HG03432 (cell line): ENCODE measurements around the gene BCAR1.
"Not testable (repeated sequence)": the region's sequence is repeated elsewhere in the genome, so short reads cannot be mapped to it uniquely, and the experiment has no call there.

Experiments
- ATAC-seq: cut with Tn5 transposase; IDR thresholded peaks from one replicate; pipeline ENCODE4 v1.9.1; 2021; ENCODE audit warnings: mild to moderate bottlenecking, moderate library complexity; ENCODE audit not compliant: unreplicated experiment

Gene BCAR1

DNA sequence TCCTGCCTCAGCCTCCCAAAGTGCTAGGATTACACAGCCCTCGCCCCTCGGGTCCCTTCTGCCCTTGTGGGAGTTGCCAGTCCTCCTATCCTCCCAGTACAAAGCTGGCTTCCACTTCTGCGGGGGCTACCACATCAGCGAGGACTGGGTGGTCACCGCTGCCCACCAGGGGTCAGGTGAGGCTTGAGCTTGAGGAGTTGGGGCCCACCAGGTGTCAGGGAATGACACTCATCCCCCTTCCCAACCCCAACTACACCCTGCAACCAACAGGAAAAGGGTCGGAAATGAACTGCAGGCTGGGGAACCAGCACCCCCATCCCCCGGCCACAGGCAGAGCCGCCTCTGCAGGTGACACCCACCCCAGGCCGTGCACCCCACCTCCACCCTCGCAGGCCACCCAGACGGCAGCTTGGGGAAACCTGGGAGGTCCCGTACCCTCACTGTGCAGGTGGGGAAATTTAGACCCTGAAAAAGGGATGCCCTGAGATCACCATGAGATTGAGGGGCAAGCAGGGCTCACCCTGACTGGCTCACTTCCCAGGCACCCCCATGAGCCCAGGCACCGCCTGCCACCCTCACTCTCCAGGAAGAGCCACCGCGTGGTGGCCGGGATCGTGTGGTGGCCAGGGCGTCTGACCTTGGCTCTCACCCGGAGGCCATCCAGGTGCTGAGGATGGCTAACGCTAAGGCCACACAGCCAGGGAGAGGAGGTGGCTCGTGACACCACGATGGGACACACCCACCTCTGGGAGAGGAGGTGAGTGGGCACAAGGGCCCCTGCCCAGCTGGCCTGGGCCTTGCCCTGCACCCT, 24.7 kb downstream of the BCAR1 start:
- no peak for ATAC-seq

DNA sequence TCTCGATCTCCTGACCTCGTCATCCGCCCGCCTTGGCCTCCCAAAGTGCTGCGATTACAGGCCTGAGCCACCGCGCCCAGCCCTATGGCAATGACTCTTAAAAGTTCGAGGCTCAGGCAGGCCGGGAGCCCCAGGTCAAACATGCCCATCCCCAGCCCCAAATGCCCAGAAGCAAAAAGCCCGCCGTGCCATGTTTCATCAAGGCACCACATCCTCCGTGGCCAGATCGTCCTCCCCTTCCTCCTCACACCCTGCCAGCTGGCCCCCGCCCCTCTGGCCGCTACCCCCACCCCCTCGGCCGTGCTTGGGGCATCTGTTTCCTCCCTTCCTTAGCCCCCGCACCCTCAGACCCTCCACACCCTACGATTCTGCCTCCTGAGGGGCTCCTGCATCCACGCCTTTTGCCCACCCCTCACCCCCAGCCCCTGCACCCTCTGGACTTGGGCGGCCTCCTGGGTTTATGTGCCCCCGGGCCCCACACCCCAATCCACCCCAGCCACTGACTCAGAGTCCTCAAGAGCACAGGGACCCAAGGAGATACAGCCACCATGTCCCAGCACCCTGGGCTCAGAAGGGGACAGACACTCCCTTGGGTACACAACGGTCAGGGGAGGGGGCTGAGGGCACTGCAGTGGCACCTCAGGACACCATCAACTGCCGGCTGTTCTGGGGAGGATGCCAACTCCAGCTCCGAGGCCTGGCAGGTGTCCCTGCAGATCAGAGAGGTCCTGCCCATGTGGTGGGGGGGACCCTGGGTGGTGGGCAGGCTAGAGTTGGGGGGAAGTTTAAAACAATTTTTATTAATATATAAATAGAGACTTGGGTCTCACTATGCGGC, 25.5 kb downstream of the BCAR1 start:
- no peak for ATAC-seq

DNA sequence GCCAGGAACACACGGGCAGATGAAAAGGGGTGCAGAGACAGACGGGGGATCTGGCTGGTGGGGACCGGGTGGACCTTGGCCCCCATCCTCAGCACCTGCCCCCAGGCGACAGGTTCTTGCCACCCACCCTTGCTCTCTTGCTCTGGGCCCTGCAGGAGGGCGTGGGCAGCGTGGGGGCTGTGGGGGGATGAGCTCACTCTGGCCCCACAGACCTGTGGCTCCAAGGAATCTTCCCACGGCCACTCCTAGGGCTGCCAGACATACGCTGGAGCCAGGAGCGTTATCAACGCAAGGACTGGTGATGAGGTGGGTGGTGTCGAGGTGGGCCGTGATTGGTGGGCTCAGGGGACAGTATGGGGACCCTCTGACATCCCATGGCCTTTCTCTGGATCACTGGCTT, 26.3 kb downstream of the BCAR1 start:
- no peak for ATAC-seq

DNA sequence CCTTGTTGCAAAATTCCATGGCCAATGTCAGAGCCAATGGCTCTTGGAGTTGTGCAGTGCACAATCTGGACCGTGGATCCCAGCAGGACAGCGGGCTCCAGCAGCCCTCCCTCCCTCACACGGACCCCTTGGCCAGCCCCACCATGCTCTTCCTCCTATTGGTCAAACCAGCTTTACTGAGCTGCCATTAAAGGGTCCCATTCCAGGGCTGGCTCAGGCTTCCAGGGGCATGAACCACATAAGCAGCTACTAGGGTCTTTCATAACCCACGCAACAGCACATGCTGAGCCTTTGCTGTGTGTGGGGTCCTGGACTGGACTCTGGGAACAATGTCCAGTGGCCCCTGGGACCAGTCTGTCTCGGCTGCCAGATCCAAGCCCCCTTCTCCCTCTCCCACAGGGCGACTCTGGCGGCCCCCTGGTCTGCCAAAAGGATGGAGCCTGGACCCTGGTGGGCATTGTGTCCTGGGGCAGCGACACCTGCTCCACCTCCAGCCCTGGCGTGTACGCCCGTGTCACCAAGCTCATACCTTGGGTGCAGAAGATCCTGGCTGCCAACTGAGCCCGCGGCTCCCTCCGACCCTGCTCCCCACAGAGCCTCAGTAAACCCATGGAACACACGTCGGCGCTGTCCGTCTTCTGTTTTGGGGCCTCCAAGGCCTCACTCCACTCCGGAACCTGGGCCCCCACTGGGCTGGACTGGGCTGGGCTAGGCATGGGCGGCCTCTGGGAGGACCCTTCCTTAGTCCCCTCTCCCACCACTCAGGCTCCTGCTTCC, 26.9 kb downstream of the BCAR1 start:
- no peak for ATAC-seq

DNA sequence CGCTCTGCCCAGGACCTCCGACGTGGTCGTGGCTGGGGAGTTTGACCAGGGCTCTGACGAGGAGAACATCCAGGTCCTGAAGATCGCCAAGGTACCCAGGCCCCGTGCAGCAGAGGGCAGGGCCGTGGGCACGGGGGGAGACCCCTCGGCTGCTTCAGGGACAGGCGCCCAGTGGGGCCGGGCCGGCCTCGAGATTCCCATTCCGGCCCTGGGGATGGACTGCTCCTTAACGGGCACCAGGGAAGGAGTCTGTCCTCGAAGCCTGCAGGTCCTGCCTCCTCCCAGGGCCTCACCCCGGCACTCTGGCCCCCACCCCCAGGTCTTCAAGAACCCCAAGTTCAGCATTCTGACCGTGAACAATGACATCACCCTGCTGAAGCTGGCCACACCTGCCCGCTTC, 28.3 kb downstream of the BCAR1 start:
- not testable (repeated sequence) for ATAC-seq

DNA sequence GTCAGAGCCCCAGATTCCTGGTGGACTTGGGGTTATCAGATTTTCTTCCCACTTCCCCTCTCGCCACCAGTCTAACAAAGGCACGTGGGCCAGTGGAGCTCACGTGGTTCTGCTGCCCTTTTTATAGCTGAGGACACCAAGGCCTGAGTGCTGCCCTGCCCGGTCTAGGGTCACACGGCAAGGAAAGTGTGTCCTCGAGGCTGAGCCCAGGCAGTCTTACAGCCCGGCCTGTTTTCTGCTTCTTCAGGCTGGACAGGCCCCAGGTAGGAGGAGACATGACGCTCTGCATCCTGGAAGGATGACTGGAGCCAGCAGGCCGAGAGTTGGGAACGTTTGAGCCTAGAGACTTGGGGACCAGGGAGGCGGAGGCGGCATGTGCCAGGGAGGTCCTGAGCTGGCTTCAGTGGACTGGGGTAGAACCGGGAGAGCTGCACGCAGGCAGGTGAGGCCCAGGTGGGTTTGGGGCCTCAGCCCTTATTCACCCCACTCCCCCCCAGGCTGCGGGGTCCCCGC, 29.1 kb downstream of the BCAR1 start:
- no peak for ATAC-seq

DNA sequence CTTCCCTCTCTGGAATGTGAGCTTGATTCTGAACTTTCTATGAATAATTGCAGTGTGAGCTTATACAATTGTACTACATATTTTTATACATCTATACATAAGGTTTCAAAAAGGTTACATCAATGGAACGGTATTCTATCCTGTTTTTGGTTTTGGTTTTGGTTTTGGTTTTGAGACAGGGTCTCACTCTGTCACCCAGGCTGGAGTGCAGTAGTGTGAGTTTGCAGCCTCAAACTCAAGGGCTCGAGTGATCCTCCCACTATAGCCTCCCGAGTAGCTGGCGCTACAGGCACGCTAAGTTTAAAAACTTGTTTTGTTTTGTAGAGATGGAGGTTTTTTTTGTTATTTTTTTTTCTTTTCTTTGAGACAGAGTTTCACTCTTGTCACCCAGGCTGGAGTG, 31.6 kb downstream of the BCAR1 start:
- peak; percentile 41 for ATAC-seq

DNA sequence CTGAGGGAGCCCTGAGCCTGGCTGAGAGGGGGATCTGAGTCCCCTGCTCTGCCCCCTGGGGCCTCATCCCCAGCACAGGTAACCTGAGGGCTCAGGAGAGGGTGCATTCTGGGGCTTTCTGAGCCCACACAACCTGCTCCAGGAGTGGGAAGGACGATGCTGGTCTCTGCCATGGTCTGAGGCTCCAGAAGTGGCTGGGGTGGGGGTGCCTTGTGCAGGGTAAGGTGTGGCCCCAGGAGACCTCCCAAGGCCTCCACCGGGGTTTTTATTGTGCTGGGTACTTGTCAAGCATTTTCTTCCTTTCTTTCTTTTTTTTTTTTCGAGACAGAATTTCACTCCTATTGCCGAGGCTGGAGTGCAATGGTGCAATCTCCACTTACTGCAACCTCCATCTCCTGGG, 32.3 kb downstream of the BCAR1 start:
- no peak for ATAC-seq

DNA sequence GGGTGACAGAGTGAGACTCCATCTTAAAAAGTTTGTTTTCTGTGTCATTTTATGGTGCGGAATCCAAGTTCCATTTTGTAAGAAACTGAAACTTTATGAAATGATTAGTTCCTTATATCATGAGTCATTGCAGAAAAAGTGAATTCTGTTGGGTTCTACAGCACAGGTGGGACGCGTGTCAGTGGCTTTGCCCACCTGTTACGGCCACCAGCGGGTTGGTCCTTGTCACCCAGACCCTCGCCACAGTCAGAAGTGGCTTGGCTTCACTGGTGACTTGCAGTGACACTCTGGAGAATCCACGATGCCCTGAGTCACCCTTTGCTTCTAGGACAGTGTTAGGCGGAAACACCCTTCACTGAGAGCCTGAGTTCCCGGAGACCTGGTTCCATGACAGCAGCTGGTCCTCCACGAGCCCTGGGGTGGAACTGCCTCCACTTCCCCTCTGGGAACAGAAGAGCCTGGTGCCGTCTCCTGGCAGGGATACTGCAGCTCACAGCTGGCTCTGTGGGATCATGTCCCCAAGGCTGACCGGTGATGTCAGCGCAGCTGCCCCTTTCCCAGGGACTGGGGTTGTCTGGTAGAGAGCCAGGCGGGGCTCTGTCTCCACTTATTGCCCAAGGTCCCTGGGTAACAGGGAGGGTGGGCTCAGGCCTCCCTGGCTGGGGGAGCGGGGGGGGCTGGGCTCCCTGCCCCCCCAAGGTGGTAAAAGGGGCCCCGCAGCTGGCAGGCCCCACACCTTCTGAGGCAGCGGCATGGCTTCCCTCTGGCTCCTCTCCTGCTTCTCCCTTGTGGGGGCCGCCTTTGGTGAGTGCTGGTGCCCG, 33.0 kb downstream of the BCAR1 start, which contains the start of gene CTRB1:
Gene CTRB1 (plus strand): TSS at position 733 of the 821 bp plus-strand sequence. CDS start 20 bp downstream, at position 753.
- peak; percentile 68 for ATAC-seq

DNA sequence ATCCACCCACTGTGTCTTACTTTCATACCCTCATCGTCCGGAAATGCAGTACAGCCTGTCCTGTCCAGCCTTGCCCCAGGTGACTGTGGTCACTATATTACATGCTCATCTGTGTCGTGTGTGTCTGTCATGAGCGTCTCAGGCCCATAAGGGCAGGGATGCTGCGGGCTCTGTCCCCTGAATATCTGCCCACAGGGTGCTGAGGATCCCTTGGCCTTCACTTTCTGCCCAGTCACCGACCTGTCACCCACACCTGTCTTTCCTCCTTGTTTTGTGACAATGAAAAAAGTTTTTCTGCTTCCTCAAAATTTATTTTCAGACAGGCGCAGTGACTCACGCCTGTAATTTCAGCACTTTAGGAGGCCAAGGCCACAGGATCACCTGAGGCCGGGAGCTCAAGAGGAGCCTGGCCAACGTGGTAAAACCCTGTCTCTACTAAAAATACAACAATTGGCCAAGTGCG, 34.0 kb downstream of the BCAR1 start:
- no peak for ATAC-seq

DNA sequence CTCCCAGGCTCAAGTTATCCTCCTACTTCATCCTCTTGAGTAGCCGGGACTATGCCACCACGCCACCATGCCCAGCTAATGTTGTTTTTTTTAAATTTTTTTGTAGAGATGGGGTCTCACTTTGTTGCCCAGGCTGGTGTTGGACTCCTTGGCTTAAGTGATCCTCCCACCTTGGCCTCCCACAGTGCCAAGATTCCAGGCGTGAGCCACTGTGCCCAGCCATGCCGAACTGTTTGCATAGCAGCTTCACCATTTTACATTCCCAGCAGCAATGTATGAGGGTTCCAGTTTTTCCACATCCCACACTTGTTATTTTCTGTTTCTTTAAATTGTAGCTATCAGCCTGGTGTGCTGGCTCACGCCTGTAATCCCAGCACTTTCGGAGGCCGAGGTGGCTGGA, 34.8 kb downstream of the BCAR1 start:
- ATAC-seq: no peak

DNA sequence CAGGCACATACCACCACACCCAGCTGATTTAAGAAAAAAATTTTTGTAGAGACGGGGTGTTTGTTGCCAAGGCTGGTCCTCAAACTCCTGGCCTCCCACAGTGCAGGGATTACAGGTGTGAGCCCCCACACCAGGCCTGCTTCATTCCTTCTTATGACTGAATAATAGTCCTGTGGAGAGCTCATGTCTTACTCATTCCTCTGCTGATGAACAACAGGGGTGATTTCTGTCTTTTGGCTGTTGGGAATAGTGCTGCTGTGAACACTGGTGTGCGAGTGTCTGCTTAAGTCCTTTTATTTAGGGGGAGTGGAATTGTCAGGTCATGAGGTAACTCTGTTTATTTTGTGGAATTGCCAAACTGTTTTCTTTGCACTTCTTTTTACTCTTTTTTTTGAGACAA, 35.3 kb downstream of the BCAR1 start:
- no peak for ATAC-seq

DNA sequence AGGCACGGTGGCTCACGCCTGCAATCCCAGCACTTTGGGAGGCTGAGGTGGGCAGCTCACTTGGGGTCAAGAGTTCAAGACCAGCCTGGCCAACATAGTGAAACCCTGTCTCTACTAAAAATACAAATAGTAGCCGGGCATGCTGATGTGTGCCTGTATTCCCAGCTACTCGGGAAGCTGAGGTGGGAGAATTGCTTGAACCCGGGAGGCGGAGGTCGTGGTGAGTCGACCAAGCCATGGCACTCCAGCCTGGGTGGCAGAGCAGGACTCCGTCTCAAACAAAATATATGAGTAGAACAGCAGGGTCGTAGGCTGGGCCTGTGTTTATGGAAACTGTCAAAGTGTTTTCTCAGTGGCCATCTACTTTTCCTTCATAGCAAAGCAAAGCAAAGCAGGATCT, 40.1 kb downstream of the BCAR1 start:
- not testable (repeated sequence) for ATAC-seq

DNA sequence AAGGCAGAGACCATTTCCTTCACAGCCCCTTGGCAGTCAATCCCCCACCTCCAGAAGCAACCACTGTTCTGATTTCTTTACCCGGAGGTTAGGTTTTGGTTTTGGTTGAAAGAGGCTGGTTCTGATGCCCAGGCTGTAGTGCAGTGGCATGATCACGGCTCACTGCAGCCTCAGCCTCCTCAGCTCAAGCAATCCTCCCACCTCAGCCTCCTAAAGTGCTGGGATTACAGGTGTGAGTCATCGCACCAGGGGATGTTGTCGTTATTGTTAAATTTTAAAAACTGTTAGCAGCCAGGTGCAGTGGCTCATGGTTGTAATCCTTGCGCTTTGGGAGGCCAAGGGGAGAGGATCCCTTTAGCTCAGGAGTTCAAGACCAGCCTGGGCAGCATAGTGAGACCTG, 41.5 kb downstream of the BCAR1 start:
- ATAC-seq: no peak

DNA sequence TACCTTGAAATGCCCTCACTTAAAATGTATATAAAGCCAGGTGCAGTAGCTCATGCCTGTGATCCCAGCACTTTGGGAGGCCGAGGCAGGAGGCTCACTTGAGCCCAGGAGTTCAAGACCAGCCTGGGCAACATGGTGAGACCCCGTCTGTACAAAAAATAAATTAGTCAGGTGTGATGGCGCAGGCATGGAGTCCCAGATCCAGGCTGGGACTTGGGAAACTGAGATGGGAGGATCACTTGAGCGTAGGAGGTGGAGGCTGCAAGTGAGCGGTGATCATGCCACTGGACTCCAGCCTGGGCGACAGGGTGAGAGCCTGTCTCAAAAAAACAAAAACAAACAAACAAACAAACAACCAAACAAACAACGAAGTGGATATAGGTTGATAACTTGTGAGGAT, 41.9 kb downstream of the BCAR1 start:
- ATAC-seq: not testable (repeated sequence)

DNA sequence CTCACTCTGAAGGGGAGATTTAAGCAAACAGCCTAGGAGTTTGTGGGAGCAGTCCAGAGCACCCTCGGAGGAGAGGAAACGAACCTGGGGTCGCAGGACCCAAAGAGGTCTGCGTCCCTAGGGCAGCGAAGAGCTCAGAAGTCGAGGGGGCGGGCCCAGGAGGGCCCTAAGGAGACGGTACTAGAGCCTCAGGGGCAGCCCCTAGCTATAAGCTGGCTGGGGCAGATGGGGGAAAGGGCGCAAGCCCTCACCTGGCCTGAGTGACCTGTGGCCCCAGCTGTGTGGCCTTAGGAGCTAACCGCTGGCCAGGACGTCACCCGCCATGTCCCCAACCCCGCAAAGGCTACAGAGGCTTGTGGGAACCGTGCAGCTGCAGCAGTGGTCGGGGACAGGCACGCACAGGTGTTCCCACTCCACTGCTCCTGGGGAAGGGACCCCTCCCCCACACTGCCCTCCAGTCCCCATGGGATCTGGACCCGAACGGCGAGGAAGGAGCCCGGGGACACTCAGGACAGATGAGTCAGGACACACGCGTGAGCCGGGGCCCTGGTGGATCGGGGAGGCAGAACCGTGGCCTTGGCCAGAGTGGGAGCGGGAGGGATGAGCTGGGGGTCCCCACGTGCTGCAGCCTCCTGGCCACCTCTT, 42.4 kb downstream of the BCAR1 start:
- no peak for ATAC-seq

DNA sequence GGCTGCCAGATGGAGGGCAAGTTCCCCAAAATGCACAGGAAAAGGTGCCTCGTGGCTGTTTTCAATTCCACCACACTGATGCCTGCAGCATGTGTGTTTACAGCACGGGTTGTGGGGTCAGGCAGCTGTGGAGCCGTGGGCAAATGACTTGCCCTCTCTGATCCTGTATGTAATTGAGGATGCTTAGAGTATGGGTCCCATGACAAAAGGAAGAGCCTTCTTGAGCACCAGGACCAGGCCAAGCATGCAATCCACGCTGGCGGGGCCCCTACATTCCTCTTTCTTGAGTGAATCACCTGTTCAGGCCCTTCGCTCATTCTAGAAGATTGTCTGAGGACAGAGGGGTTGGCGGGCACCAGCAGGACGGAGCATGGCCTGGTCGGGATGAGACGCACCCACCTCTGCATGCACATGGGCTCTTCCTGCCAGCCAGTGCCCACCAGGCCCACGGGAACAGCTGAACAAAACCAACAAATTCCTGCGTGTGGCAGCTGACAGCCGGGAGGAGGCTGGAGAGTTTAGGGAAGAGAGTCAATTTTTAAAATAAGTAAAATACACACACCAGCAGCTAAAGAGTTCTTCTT, 43.1 kb downstream of the BCAR1 start:
- ATAC-seq: no peak

DNA sequence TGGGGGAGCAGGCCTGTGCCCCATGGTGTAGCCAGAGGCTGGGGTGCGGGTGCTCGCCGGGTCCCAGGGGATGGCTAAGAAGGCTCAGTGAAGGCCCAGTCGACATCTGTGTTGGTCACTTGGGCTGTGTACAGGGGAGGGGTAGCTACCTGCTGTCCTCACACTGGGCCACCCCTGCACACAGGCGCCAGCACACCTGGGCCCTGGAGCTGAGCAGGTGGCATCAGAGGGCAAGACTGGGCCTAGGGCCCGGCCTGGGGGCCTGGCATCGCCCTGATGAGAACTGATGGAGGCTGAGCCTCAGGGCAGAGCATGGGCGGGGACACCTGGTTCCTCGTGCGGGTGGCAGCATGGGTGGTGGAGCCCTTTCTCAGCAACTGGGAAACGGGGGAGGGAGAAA, 43.6 kb downstream of the BCAR1 start:
- ATAC-seq: no peak

DNA sequence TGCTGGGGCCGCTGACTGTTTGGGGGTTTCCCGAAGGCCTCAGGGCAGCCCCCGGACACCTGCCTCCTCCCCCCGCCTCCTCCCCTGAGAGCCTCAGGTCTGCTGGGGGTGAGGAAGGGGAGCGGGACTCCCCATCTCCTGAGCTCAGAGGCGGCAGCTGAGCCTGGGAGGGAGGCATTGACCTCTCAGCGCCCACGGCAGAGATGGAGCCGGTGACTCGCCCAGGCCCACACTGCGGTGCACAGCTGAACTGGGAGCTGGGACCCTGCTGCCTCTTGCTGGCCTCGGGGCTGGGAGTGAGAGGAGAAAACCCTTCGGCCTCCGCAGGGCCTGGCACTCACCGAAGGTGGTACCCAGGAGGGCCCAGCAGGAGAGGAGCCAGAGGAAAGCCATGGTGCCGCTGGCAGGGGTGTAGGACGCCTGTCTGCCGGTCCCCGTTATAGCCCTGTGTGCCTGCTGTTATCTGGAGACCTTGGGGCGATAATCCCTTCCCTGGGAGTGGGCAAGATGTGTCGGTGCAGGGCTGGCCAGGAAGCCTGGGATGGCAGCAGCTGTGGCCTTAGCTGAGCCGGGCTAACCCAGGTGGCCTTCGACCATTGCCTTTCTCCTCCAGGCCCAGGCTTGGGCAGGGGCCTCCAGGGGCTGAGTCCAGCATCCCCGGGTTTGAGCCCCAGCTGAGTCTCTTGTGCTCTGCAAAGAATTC, 44.5 kb downstream of the BCAR1 start, which contains the start of gene CTRB2:
Gene CTRB2 (minus strand): TSS at position 413 of the 703 bp plus-strand sequence. CDS start 20 bp downstream, at position 393.
- ATAC-seq: no peak
